ENCODE results near the gene UGP2. TPM values are rescaled to one million over a fixed set of nuclear protein-coding genes. Genes with fewer than 3 reads are reported as not detected.

The UGP2 gene
- total RNA-seq, 4 donors from 2014 or later, result 62.3 to 352 (median 235) TPM

DNA sequence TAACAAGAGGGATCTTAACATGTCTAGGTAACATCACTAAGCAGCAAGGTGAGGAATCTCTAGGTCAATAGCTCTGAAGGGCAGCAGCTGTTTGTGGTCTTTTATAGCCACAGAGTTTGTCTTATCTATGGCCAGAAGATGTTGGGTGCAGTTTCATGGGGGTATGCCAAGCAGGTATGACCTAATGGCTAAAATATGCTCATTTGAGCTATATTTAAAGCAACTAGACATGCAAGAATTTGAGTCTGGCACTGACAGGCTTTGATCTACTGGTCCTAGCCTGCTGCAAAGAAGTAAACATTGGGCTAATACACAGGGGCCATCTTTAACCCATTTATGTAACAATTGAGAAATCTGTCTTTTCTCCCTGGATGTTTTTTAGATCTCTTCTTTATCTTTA, 13.9 kb upstream of the UGP2 start:
- in situ Hi-C loops (cut with MboI; ENCODE audit: low pct_ligation_motif_present in 1 of 4, low pct_unique_long_range_greater_than_20kb in 1 of 4, low sequenced_read_pairs in 3 of 4), result no loop called here
- Histone ChIP-seq H3K36me3 (no peaks in the 10 kb centered on the region), H3K4me1 (no peaks in the 10 kb centered on the region), H3K27ac (no peak overlapping the region), H3K27me3 (no peaks in the 10 kb centered on the region), H3K4me3 (no peak overlapping the region), H3K9me3 (no peaks in the 10 kb centered on the region)
- TF ChIP-seq POLR2AphosphoS5 (IDR thresholded peaks at IDR 0.05), result no peak
- TF ChIP-seq, protein P1, sequence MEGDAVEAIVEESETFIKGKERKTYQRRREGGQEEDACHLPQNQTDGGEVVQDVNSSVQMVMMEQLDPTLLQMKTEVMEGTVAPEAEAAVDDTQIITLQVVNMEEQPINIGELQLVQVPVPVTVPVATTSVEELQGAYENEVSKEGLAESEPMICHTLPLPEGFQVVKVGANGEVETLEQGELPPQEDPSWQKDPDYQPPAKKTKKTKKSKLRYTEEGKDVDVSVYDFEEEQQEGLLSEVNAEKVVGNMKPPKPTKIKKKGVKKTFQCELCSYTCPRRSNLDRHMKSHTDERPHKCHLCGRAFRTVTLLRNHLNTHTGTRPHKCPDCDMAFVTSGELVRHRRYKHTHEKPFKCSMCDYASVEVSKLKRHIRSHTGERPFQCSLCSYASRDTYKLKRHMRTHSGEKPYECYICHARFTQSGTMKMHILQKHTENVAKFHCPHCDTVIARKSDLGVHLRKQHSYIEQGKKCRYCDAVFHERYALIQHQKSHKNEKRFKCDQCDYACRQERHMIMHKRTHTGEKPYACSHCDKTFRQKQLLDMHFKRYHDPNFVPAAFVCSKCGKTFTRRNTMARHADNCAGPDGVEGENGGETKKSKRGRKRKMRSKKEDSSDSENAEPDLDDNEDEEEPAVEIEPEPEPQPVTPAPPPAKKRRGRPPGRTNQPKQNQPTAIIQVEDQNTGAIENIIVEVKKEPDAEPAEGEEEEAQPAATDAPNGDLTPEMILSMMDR (IDR thresholded peaks at IDR 0.05), result no peak
- TF ChIP-seq POLR2A (IDR thresholded peaks at IDR 0.05), result no peak
- TF ChIP-seq EP300 (IDR thresholded peaks at IDR 0.05; ENCODE audit: low read depth), result no peak
- intact Hi-C loops (cut with DNase I; ENCODE audit: low total_unique reads), result no loop called here
- no peak for DNase-seq

DNA sequence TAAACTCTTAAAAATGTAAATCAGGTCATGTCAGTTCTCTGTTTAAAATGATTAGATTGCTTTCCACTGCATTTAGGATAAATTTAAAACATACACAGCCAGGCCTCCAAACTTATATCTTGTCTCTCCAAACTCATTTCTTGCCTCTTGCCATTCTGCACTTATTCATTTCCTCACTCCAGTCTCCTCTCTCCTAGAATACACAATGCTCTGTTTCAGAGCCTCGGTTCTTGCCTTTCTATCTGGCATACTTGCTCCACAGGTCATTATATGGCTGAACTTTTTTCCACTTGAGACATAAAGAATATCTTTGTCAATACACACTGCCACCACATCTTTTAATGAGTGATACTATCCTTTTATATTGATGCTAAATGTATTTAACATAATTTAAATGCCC, 10.5 kb upstream of the UGP2 start:
- H3K27ac ChIP-seq, result no peak overlapping the region
- no peaks in the 10 kb centered on the region for H3K4me1 ChIP-seq
- H3K4me3 ChIP-seq, result no peak overlapping the region
- intact Hi-C loops (cut with DNase I; ENCODE audit: low total_unique reads) (no loop called here), in situ Hi-C loops (cut with MboI; ENCODE audit: low pct_ligation_motif_present in 1 of 4, low pct_unique_long_range_greater_than_20kb in 1 of 4, low sequenced_read_pairs in 3 of 4) (no loop called here)
- no peaks in the 10 kb centered on the region for H3K36me3 ChIP-seq
- 67 to 82% methylated on average over 1 of the region's 1 CpG for WGBS, 2 donors (ENCODE audit: low coverage in 1 of 2)
- DNase-seq, result no peak
- TF ChIP-seq POLR2AphosphoS5 (IDR thresholded peaks at IDR 0.05) (no peak), POLR2A (IDR thresholded peaks at IDR 0.05) (no peak), EP300 (IDR thresholded peaks at IDR 0.05; ENCODE audit: low read depth) (no peak)
- TF ChIP-seq, protein P1 (IDR thresholded peaks at IDR 0.05), result no peak
- no peaks in the 10 kb centered on the region for H3K27me3 ChIP-seq
- no peaks in the 10 kb centered on the region for H3K9me3 ChIP-seq

DNA sequence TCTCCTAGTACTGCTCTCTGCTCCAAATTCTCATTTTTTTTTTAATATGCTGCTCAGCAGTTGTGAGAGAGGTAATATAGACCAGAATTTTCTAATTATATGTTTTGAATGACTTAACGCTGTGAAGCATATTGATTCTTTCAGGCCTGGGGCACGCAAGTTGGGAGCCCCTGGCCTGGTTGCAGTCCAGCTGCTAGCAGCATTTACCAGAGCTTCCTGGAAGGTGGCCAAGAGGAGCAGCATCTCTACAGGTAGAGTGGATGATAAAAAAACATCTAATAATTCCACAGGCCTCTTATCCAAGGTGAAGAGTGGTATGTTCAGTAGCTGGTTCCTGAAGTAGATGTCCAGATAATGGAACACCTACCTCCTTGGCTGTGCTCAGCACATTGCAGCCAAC, 7.3 kb upstream of the UGP2 start:
- in situ Hi-C loops (cut with MboI; ENCODE audit: low pct_ligation_motif_present in 1 of 4, low pct_unique_long_range_greater_than_20kb in 1 of 4, low sequenced_read_pairs in 3 of 4), result no loop called here
- WGBS, 2 donors (ENCODE audit: low coverage in 1 of 2), result 97% methylated on average over 2 of the region's 2 CpGs; no CpG with 5 or more reads in 1 of the 2 donors
- Histone ChIP-seq H3K4me3 (no peak overlapping the region), H3K27me3 (no peaks in the 10 kb centered on the region), H3K9me3 (no peaks in the 10 kb centered on the region), H3K4me1 (peaks cover 0 to 12% (median 0%) of the 10 kb centered on the region in 4 donors), H3K36me3 (no peaks in the 10 kb centered on the region), H3K27ac (no peak overlapping the region)
- DNase-seq, result no peak
- no peak for TF ChIP-seq POLR2AphosphoS5 (IDR thresholded peaks at IDR 0.05)
- TF ChIP-seq, protein P1 (IDR thresholded peaks at IDR 0.05), result no peak
- TF ChIP-seq POLR2A (IDR thresholded peaks at IDR 0.05), result no peak
- no peak for TF ChIP-seq EP300 (IDR thresholded peaks at IDR 0.05; ENCODE audit: low read depth)
- intact Hi-C loops (cut with DNase I; ENCODE audit: low total_unique reads), result no loop called here

DNA sequence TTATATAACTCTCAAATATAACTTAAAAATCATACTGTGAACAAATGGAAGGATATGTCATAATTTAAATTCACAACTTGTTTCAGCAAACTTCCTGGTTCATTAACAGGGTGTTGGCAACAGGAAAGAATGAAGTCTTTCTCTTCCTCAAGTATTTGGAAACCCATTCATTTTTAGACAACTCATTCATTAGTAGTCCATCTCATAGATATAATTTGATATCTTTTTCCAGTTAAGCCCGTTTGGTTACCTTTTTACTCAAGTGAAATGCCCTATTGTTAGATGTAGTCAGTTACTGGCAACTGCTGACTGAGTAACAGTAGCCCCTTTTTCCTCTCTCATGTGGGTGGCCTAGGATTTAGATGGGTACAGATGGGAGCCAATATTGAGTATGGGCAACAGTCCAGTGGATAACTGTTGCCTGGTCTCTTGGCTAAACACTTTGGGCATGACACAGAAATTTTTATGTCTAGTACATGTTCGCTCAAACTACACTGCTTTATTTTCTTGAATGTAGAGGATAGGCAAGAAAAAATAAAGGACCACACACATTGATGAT, 4.6 kb upstream of the UGP2 start:
- no peaks in the 10 kb centered on the region for H3K27me3 ChIP-seq
- no peak overlapping the region for H3K4me3 ChIP-seq
- intact Hi-C loops (cut with DNase I; ENCODE audit: low total_unique reads), result no loop called here
- no peak for DNase-seq
- H3K4me1 ChIP-seq, result peaks cover 0 to 21% (median 7%) of the 10 kb centered on the region in 4 donors
- no peak overlapping the region for H3K27ac ChIP-seq
- H3K9me3 ChIP-seq, result no peaks in the 10 kb centered on the region
- TF ChIP-seq, protein P1 (IDR thresholded peaks at IDR 0.05), result no peak
- TF ChIP-seq EP300 (IDR thresholded peaks at IDR 0.05; ENCODE audit: low read depth), result no peak
- TF ChIP-seq POLR2A (IDR thresholded peaks at IDR 0.05), result no peak
- TF ChIP-seq POLR2AphosphoS5 (IDR thresholded peaks at IDR 0.05), result no peak
- no peaks in the 10 kb centered on the region for H3K36me3 ChIP-seq
- in situ Hi-C loops (cut with MboI; ENCODE audit: low pct_ligation_motif_present in 1 of 4, low pct_unique_long_range_greater_than_20kb in 1 of 4, low sequenced_read_pairs in 3 of 4), result no loop called here
- WGBS, 2 donors (ENCODE audit: low coverage in 1 of 2), result 58 to 72% methylated on average over 1 to 2 of the region's 2 CpGs

Data from transverse colon (tissue), 4 donors.